HG02798 (cell line): ENCODE measurements around the gene LDLRAD4.

Source experiments
- ATAC-seq: cut with Tn5 transposase; IDR thresholded peaks from one replicate; pipeline ENCODE4 v1.9.1; 2021; ENCODE audit warnings: mild to moderate bottlenecking; ENCODE audit not compliant: unreplicated experiment, poor library complexity

Gene LDLRAD4

GRCh38 chr18:13262839-13263691 is 44.5 kb downstream of the LDLRAD4 start:
- no peak for ATAC-seq

DNA sequence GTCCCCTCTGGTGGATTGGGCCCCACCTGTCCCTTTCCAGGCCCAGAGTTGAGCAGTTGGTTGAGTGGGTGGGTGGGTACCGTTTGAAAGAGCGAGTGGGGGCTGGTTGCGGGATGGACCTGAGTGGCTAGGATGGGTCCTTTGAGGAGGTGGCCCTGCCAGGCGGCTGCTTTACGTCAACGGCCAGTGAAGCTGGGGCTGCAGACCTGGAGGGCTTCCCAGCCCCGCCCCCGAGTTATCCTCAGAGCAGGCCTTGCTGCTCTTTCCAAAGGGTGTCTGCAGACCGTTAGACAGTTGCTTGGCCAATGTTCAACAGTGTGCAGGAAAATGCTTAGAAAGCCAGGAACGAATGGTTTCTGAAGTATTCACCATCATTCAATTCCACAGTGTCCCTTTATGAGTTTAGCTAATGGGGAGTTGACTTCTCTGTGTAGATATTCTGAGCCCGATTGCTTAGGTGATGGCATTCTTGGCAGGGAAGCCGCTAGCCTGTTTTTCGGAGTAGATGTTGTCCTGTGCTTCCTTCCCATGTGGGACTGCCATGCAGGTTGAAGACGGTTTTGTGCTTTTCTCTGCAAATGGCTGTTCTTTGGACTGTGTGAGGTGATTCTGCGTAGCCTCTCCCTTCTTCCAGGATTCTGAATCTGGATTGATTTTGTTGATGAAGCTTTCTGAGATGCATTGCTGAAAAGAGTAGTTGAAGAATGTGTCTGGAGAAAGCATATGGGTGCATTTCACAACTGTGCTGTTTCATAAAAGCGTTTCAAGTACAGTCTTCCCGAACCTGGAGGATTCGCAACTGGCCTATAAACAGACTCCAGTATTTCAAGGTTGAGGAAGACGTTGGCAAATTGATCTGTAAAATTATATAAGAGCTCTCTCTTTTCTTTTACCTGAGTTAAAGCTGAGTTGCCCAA is 45.8 kb downstream of the LDLRAD4 start:
- ATAC-seq, result no peak

DNA sequence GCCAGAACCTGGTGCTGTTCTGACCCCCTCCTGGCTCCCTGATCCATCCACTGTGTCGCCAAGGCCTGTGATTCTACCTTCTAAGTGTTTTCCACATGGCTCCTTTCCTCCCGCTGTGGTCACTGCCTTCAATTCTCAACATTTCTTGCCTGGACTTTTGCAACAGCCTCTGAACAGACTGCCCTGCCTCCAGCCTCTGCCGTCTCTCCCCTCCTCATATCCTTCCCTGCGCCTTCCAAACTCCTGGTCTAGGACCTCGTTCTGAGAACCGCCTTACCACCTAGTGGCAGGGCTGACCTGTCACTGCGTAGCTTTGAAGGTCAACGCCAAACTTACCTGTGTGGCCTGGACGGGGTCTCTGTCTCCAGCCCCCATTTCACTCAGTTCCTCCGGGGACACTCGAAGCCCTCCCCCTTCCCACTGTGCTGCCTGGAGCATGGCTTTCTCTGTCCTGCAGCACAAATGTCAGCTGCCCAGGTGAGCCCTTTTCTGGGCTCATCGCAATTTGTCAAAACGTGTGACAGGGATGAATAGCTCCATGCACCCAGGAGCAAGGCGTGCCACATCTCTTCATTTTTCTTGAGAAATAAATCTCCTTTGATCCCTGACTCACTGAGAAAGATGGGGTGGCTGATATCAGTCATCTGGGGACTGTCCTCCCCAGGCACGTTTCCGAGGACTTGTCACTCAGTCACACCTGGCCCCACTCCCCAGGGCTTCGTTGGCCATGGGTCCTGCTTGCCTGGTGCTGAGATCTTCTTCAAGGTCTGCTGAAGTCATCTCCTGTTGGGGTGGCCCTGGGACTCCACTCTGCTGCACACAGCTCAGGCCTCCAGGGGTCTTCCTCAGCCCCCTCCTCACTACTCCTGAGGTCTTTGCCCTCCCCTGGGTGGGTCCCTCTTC is 46.7 kb downstream of the LDLRAD4 start:
- no peak for ATAC-seq

- no peak for ATAC-seq
Observed at GRCh38 chr18:13265911-13266217, 47.3 kb downstream of the LDLRAD4 start.

GRCh38 chr18:13266218-13267100 is 47.9 kb downstream of the LDLRAD4 start:
- no peak for ATAC-seq

- no peak for ATAC-seq
Observed at GRCh38 chr18:13267431-13267873, 48.9 kb downstream of the LDLRAD4 start.

DNA sequence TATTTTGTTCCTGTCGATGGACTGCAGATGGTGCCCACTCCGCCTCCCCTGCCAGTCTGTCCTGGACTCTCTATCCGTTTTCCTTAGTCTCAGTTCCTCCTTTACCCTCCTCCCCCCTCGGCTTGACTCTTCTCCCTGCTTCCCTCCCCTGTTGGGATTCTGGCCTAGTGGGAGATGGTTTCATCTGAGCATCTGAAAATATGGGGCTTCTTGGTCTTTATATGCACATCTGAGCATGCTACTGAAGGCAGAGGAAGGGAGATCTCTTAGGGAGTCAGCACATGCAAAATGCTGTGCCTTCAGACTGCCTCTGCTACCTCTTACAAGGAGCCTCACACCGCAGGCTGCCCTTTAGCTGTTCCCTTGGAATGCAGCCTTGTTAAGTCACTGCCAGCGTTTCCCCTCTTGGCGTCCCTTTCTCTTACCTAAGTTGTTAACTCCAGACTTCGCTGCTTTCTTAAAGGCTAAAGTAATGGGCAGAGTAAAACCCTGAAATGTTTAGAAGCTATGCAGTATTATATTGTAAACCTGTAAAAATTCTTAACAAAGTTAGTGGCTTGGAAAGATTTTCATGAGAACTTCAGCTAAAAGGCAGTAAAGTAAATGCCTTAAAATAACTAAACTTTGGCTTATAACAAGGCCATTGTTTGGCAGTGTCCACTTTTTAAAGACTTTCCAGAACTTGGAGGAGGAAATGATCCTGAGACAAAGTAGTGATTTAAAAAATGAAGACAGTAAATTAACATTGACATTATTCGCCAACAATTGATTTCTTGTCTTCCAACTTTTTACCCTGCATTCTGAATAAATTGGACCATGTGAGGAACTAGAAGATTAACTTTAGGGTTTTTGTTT is 49.8 kb downstream of the LDLRAD4 start:
- no peak for ATAC-seq

DNA sequence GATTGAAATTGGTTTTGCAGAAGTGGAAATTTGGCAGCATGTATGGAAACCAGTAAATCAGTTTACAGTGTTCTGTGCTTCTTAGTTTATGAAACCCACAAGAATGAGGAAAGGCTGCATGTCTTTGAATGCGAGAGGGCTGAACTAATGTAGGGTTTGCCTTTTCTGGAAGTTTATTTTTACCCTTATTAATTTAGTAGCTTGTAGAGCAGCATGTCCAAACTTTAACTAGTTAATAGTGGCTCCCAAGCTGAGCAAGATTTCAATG is 50.4 kb downstream of the LDLRAD4 start:
- ATAC-seq, result no peak

- ATAC-seq, result no peak
Observed at GRCh38 chr18:13269521-13270011, 51.0 kb downstream of the LDLRAD4 start.

DNA sequence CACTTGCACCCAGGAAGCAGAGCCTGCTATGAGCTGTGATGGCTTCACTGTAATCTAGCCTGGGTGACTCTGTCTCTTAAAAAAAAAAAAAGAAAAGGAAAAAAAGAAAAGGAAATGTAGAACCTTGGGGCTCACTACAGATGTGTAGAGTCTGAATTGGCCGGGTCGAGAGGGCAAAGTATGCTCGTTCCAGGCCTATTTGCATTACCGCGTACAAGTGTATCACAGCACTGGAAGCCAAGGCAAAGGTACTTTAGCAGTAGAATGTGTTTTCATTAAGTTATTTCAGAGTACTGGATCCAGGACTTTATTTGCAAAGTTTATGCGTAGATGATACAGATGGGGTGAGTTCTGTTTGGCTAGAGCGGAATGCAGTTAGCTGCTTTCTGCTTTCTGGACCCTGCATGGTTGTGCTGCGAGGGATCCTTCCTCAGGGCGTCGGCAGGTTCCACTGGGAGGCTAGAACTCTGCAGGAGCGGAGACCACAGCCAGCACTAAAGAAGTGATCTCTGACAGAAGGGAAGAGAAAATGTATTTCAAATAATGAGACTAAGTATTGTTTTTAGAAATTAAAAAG is 51.8 kb downstream of the LDLRAD4 start:
- ATAC-seq, result no peak

DNA sequence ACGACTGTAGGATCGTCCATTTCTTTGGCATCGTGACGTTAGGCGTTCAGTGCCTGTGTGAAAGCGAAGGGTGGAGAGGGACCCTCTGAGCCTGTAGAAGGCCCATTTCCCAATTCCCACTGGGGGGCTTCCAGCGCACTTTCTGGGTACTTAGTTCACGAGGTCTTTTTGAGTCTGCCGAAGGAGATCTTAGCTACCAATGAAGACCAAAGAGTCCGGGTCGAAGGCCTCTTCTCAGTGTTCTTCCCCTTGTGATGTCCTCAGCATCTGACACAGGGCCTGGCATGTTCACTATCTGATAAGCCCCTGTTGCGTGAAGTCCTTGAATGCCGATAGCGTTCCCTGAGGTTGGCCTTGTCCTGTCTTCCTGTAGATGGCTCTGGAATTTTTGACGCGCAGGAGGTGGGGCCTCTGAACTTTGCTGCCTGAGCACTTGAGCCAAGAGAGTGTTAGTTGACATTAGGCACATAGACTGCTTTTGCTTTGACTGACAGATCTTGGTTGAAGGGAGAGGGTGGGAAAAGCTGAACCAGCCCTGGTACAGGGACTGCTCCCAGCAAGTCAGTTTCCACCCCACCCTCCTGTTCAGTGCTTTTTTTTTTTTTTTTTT is 52.8 kb downstream of the LDLRAD4 start:
- ATAC-seq, result no peak

DNA sequence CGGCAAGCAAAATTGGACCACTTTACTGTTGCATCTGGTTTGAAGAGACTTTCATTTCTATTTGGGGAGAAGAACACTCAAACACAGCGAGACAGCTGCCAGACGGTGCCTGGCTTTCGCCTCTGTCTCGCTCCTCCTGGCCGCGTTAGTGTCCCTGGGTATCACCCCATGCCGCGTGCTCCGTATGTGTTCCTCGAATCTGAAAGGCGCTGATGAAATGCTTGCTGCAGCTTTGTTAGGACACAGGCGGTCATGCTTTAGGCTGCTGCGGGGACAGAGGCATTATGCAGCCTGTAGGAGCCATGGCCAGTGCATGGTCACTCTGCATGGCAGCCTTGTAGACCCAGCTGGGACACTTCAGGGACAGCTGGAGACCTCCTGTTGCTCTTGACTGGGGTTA is 53.9 kb downstream of the LDLRAD4 start:
- no peak for ATAC-seq

DNA sequence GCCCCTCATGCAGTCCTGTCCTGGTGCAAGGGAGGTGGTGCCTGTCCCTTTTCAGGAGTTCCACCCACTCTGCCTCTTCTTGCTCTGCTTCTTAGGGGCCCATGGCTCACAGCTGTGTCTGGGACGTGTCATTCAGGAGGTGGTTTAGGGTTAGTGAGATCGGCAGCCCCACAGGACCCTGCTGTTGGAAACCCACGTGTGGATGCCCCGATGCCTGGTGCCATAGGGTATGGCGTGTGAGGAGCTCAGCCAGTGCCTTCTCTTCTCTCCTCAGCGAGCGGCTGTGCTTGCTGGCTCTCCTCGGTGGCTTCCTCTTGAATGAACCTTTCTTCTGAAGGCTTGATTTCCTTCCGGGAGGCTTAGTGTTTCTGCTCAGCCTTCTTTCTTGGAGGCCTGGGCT is 55.2 kb downstream of the LDLRAD4 start:
- ATAC-seq, result no peak

DNA sequence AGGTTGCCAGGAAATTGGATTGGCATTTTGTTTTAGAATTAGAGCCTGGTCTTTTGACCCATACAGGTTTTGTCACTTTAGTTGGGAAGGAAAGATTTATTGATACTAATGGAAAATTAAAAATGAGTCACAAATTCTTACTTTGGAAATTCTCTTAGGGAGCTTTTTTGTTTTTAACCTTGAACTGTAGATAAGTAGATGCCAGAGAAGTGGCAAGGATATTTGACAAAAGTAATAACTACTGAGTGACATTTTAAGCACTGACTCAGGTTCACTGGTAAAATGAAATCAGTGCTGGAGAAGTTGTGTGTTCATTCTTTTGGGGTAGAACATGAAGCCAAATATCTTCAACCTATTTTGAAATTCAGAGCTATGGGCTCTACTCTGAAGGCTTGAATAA is 56.5 kb downstream of the LDLRAD4 start:
- no peak for ATAC-seq

DNA sequence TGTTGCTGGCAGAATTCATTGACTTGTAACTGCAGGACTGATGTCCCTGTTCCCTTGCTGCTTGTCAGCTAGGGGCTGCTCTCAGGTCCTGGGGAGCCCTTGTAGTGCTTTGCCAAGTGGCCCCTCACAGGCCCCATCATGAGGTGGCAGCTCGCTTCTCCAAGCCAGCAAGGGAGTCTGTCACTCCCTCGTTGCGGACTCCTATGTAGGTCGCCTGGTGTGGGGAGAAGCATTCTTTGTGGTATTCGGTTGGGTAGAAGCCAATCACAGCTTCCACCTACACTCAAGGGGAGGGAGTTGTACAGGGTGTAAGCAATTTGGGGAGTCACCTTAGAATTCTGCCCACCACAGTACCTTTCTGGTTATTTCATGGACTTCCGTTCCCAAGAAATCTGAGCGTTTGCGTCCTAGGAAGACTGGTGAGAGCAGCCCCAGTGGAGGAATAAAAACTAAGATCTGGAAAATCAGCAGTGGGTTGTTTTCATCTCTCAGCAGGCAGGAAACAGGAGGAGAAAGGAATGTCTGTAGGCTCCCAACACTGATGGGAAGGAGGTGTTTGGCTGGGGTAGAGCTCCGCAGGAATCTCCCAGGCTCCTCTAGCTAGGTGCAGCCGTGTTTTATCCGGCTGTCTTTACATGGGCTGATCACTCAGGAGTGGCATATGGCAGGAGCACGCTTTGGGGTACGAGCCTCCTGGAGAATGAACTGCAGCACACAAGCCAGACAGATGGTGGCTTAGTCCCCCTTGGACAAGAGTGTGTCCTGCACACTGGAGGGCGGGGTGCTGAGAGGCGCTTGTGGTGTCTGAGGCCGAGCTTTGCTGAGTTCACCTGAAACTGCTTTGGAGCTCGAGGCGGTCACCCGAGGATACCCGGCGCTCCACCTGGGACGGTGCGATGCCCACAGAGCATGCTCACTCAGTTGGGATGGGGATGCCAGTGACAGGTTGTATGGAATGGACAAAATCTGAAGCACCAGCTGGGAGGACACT is 58.3 kb downstream of the LDLRAD4 start:
- no peak for ATAC-seq

- ATAC-seq, result no peak
Observed at GRCh38 chr18:13278062-13278630, 59.6 kb downstream of the LDLRAD4 start.
